Mesenchymal stem cell (in vitro differentiated cells and primary cell): ENCODE measurements around the gene UNC119B.
"Not testable (repeated sequence)": the region's sequence is repeated elsewhere in the genome, so short reads cannot be mapped to it uniquely, and the experiment has no call there.

Source experiments
- DNase-seq: peaks from one replicate; pipeline ENCODE4 v3.0.0-alpha.2; 2013
- H2AFZ ChIP-seq: one replicate; pipeline ENCODE4 v1.6.1; 2013; ENCODE audit warnings: low read depth, mild to moderate bottlenecking, control low read depth, inconsistent platforms, low read length, moderate library complexity
- H2AK5ac ChIP-seq: 2 replicates; pipeline ENCODE4 v1.6.1; 2013; ENCODE audit warnings: low read length, moderate library complexity, mild to moderate bottlenecking, inconsistent platforms; ENCODE audit not compliant: severe bottlenecking
- H2BK120ac ChIP-seq: one replicate; pipeline ENCODE4 v1.6.1; 2013; ENCODE audit warnings: low read depth, mild to moderate bottlenecking, inconsistent platforms, low read length, moderate library complexity
- H2BK12ac ChIP-seq, 2 experiments: one replicate each; pipeline ENCODE4 v1.6.1; 2013; ENCODE audit warnings: inconsistent platforms in 2 of 2, low read length in 2 of 2, mild to moderate bottlenecking in 2 of 2, moderate library complexity in 2 of 2, control low read depth in 1 of 2
- H2BK15ac ChIP-seq: one replicate; pipeline ENCODE4 v1.6.1; 2013; ENCODE audit warnings: mild to moderate bottlenecking, low read depth, inconsistent platforms; ENCODE audit not compliant: poor library complexity, severe bottlenecking
- H2BK5ac ChIP-seq: 2 replicates; pipeline ENCODE4 v1.6.1; 2013; ENCODE audit warnings: low read depth, mild to moderate bottlenecking, low read length, control low read depth, inconsistent platforms; ENCODE audit not compliant: poor library complexity, severe bottlenecking
- H3K14ac ChIP-seq, 2 experiments: one replicate each; pipeline ENCODE4 v1.6.1; 2013; ENCODE audit warnings: inconsistent platforms in 2 of 2, low read length in 2 of 2, control low read depth in 1 of 2, mild to moderate bottlenecking in 1 of 2, moderate library complexity in 1 of 2
- H3K18ac ChIP-seq, 2 experiments: one replicate each; pipeline ENCODE4 v1.6.1; 2013; ENCODE audit warnings: inconsistent platforms in 2 of 2, low read length in 2 of 2, control low read depth in 1 of 2, low read depth in 1 of 2, mild to moderate bottlenecking in 1 of 2
- H3K23ac ChIP-seq, 2 experiments: one replicate each; pipeline ENCODE4 v1.6.1; 2013; ENCODE audit warnings: inconsistent platforms in 2 of 2, low read length in 2 of 2, mild to moderate bottlenecking in 2 of 2, moderate library complexity in 2 of 2, control low read depth in 1 of 2
- H3K27ac ChIP-seq: 2 replicates; pipeline ENCODE4 v1.5.1; 2013; ENCODE audit warnings: mild to moderate bottlenecking, moderate library complexity, low read length, control low read depth, inconsistent platforms; ENCODE audit not compliant: poor library complexity, severe bottlenecking
- H3K27me3 ChIP-seq, 2 experiments: 2 replicates each; pipeline versions ENCODE4 v1.6.1 to v1.7.0; 2013; ENCODE audit warnings: low read length in 2 of 2, mild to moderate bottlenecking in 2 of 2, moderate library complexity in 2 of 2, control low read depth in 1 of 2, inconsistent platforms in 1 of 2; ENCODE audit not compliant: control insufficient read depth in 1 of 2, insufficient read depth in 1 of 2
- H3K36me3 ChIP-seq, 2 experiments: 2 replicates each; pipeline versions ENCODE4 v1.6.1 to v1.7.0; 2013; ENCODE audit warnings: low read length in 2 of 2, control low read depth in 1 of 2, inconsistent platforms in 1 of 2, low read depth in 1 of 2, mild to moderate bottlenecking in 1 of 2; ENCODE audit not compliant: insufficient read depth in 2 of 2, control insufficient read depth in 1 of 2
- H3K4ac ChIP-seq, 2 experiments: one replicate each; pipeline ENCODE4 v1.6.1; 2013; ENCODE audit warnings: inconsistent platforms in 2 of 2, low read length in 2 of 2, mild to moderate bottlenecking in 2 of 2, moderate library complexity in 2 of 2, control low read depth in 1 of 2, low read depth in 1 of 2
- H3K4me1 ChIP-seq: 2 replicates; pipeline ENCODE4 v1.6.1; 2013; ENCODE audit warnings: low read depth, low read length, control low read depth; ENCODE audit not compliant: control insufficient read depth, insufficient read depth
- H3K4me2 ChIP-seq: 2 replicates; pipeline ENCODE4 v1.6.1; 2013; ENCODE audit warnings: low read length, mild to moderate bottlenecking, inconsistent platforms; ENCODE audit not compliant: poor library complexity, severe bottlenecking
- H3K4me3 ChIP-seq, 2 experiments: 2 replicates each; pipeline versions ENCODE4 v1.5.1 to v1.7.0; 2013; ENCODE audit warnings: low read length in 2 of 2, mild to moderate bottlenecking in 2 of 2, control low read depth in 1 of 2, low read depth in 1 of 2; ENCODE audit not compliant: insufficient read depth in 1 of 2
- H3K79me1 ChIP-seq: replicated peaks from 2 replicates; pipeline ENCODE4 v1.6.1; 2013; ENCODE audit warnings: mild to moderate bottlenecking, control low read depth, low read length, inconsistent platforms; ENCODE audit not compliant: poor library complexity, severe bottlenecking
- H3K9ac ChIP-seq: 2 replicates; pipeline ENCODE4 v1.7.0; 2013; ENCODE audit warnings: mild to moderate bottlenecking, low read length, moderate library complexity
- H3K9me3 ChIP-seq: 2 replicates; pipeline ENCODE4 v1.7.0; 2013; ENCODE audit warnings: mild to moderate bottlenecking, low read length; ENCODE audit not compliant: control insufficient read depth
- H4K8ac ChIP-seq: one replicate; pipeline ENCODE4 v1.6.1; 2013; ENCODE audit warnings: inconsistent platforms, mild to moderate bottlenecking, low read length, moderate library complexity
- H4K91ac ChIP-seq: one replicate; pipeline ENCODE4 v1.6.1; 2013; ENCODE audit warnings: mild to moderate bottlenecking, low read length, inconsistent platforms
- WGBS: methylation state at CpG from one replicate; pipeline ENCODE4 v1.1.7; 2013; ENCODE audit warnings: mixed read lengths; 5-methylcytosine and 5-hydroxymethylcytosine counted together

UNC119B gene

DNA sequence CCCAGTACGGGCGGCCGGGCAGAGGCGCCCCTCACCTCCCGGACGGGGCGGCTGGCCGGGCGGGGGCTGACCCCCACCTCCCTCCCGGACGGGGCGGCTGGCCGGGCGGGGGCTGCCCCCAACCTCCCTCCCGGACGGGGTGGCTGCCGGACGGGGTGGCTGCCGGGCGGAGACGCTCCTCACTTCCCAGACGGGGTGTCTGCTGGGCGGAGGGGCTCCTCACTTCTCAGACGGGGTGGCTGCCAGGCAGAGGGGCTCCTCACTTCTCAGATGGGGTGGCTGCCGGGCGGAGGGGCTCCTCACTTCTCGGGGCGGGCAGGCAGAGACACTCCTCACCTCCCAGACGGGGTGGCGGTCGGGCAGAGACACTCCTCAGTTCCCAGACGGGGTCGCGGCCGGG, 21.9 kb downstream of the UNC119B start:
- 98% methylated on average over 26 of the region's 35 CpGs for WGBS
- H3K18ac ChIP-seq, H4K8ac ChIP-seq, H3K4me1 ChIP-seq, H2AFZ ChIP-seq, H3K9ac ChIP-seq, H3K27ac ChIP-seq, H3K79me1 ChIP-seq, H3K14ac ChIP-seq, H2BK5ac ChIP-seq, H2BK15ac ChIP-seq, H4K91ac ChIP-seq, H3K4me3 ChIP-seq, H2BK120ac ChIP-seq, H3K23ac ChIP-seq, H2BK12ac ChIP-seq, H3K9me3 ChIP-seq, H3K4ac ChIP-seq, H3K4me2 ChIP-seq, H2AK5ac ChIP-seq, H3K27me3 ChIP-seq, DNase-seq: not testable (repeated sequence)
- H3K36me3 ChIP-seq: peaks cover 16 to 19% of the 10 kb centered on the region in 2 experiments

DNA sequence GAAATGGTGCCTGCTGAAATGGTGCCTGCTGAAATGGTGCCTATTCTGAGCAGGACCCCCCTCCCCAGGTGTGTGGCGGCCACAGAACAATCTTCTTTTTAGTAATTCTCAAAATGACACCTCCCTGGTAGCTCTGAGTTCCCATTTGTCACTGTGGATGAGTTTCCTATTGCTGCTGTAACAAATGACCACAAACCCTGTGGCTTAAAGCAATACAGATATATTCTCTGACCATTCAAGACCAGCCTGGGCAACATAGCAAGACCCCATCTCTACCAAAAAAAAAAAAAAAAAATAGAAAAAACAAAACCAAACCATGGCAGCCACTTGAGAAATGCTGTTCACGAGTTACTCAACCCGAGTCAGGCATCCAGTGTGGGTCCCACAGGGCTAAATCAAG, 23.3 kb downstream of the UNC119B start:
- no peak overlapping the region for H3K4me3 ChIP-seq
- no peak overlapping the region for H3K18ac ChIP-seq
- H3K4me2 ChIP-seq: no peak overlapping the region
- H4K91ac ChIP-seq: no peak overlapping the region
- no peak overlapping the region for H3K14ac ChIP-seq
- no peaks in the 10 kb centered on the region for H3K27me3 ChIP-seq
- no peaks in the 10 kb centered on the region for H3K79me1 ChIP-seq
- no peak overlapping the region for H2BK120ac ChIP-seq
- H3K4ac ChIP-seq: no peak overlapping the region
- H3K36me3 ChIP-seq: peaks cover 14 to 23% of the 10 kb centered on the region in 2 experiments
- H2AFZ ChIP-seq: no peak overlapping the region
- no peaks in the 10 kb centered on the region for H3K9me3 ChIP-seq
- DNase-seq: no peak
- H3K4me1 ChIP-seq: no peaks in the 10 kb centered on the region
- no peak overlapping the region for H3K23ac ChIP-seq
- no peak overlapping the region for H2AK5ac ChIP-seq
- 91% methylated on average over 3 of the region's 3 CpGs for WGBS
- H2BK15ac ChIP-seq: no peak overlapping the region
- H2BK12ac ChIP-seq: no peak overlapping the region
- H3K27ac ChIP-seq: no peak overlapping the region
- no peak overlapping the region for H2BK5ac ChIP-seq
- H3K9ac ChIP-seq: no peak overlapping the region
- H4K8ac ChIP-seq: no peak overlapping the region

DNA sequence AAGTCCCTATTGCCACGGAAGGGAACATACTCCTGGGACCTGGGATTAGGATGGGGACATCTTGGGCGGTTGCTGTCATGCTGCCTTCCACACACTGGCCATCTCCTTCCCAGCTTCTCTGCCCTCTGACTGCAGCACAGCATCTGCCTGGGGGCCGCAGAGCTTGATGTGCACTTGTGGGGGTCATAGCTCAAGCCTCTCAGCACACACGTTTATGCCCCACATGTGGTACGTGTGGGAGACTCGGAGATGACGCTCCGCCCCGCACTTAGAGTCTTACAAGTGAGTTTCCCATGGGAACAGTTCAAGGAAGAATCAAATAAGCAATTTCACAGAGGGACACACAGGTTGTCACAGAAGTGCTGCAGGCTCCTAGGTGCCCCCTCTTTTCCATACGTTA, 24.0 kb downstream of the UNC119B start:
- Histone ChIP-seq H2BK15ac (no peak overlapping the region), H3K4me2 (no peak overlapping the region), H2BK120ac (no peak overlapping the region), H3K9me3 (no peaks in the 10 kb centered on the region), H2AK5ac (no peak overlapping the region), H3K79me1 (no peaks in the 10 kb centered on the region), H2BK5ac (no peak overlapping the region), H3K4me1 (no peaks in the 10 kb centered on the region), H3K9ac (no peak overlapping the region), H3K36me3 (peaks cover 14 to 26% of the 10 kb centered on the region in 2 experiments), H2BK12ac (no peak overlapping the region), H3K4me3 (no peak overlapping the region), H3K4ac (no peak overlapping the region), H3K23ac (no peak overlapping the region), H4K91ac (no peak overlapping the region), H3K14ac (no peak overlapping the region), H2AFZ (no peak overlapping the region), H4K8ac (no peak overlapping the region), H3K27me3 (no peaks in the 10 kb centered on the region), H3K27ac (no peak overlapping the region), H3K18ac (no peak overlapping the region)
- WGBS: 95% methylated on average over 10 of the region's 10 CpGs
- DNase-seq: no peak

DNA sequence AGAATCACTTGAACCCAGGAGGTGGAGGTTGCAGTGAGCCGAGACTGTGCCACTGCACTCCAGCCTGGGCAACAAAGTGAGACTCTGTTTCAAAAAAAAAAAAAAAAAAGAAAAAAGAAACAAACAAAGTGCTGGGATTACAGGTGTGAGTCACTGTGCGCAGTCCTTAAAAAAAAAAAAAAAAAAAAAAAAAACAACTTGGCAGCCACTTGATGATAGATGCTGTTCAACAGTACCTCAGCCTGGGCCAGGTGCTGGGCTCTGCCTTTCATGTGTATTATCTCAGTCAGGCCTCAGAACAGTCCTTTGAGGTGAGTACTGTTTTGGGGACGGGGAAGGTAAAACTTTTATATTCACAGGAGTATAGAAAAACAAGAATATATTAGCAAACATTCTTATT, 24.9 kb downstream of the UNC119B start:
- Histone ChIP-seq H2BK120ac (no peak overlapping the region), H3K79me1 (no peaks in the 10 kb centered on the region), H3K4ac (no peak overlapping the region), H3K36me3 (peaks cover 8 to 22% of the 10 kb centered on the region in 2 experiments), H2BK15ac (no peak overlapping the region), H3K14ac (no peak overlapping the region), H3K27me3 (no peaks in the 10 kb centered on the region), H4K91ac (no peak overlapping the region), H3K23ac (no peak overlapping the region), H3K4me3 (no peak overlapping the region), H2AFZ (no peak overlapping the region), H3K27ac (no peak overlapping the region), H3K9me3 (no peaks in the 10 kb centered on the region), H2AK5ac (no peak overlapping the region), H2BK12ac (no peak overlapping the region), H3K9ac (no peak overlapping the region), H3K18ac (no peak overlapping the region), H4K8ac (no peak overlapping the region), H3K4me2 (no peak overlapping the region), H2BK5ac (no peak overlapping the region), H3K4me1 (no peaks in the 10 kb centered on the region)
- WGBS: 88% methylated on average over 1 of the region's 3 CpGs
- no peak for DNase-seq
